ENCODE data around the gene FBXL5.

GRCh38 chr4:15674926-15675325 is 19.8 kb upstream of the FBXL5 start:
- TF ChIP-seq, protein P1, sequence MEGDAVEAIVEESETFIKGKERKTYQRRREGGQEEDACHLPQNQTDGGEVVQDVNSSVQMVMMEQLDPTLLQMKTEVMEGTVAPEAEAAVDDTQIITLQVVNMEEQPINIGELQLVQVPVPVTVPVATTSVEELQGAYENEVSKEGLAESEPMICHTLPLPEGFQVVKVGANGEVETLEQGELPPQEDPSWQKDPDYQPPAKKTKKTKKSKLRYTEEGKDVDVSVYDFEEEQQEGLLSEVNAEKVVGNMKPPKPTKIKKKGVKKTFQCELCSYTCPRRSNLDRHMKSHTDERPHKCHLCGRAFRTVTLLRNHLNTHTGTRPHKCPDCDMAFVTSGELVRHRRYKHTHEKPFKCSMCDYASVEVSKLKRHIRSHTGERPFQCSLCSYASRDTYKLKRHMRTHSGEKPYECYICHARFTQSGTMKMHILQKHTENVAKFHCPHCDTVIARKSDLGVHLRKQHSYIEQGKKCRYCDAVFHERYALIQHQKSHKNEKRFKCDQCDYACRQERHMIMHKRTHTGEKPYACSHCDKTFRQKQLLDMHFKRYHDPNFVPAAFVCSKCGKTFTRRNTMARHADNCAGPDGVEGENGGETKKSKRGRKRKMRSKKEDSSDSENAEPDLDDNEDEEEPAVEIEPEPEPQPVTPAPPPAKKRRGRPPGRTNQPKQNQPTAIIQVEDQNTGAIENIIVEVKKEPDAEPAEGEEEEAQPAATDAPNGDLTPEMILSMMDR (IDR thresholded peaks at IDR 0.05): no peak
- no peak for TF ChIP-seq POLR2A (IDR thresholded peaks at IDR 0.05)

All from Peyer's patch (tissue), 4 donors.